HepG2 (cell line): ENCODE measurements around the gene DSE. TPM values are rescaled to one million over a fixed set of nuclear protein-coding genes. Genes with fewer than 3 reads are reported as not detected.

Experiments
- ATAC-seq: fragments of 200-7000 bp; cut with Tn5 transposase; 3 replicates; pipeline ENCODE4 v1.9.1; 2020; ENCODE audit warnings: mild to moderate bottlenecking, moderate library complexity
- BruUV-seq: library from RNA; stranded (reverse); fragments of 400-500 nt; replicated peaks from 2 replicates; lab custom pipeline; 2021; lab: Mats Ljungman, UMichigan
- CTCF ChIA-PET: fragments of 300-600 bp; formaldehyde crosslinking; extraction: SDS; loops from one replicate; lab custom pipeline; 2021; ENCODE audit warnings: low total read pairs, inconsistent platforms, low intra/inter-chr PET ratio; lab: Yijun Ruan, JAX
- POLR2A ChIA-PET: fragments of 350-600 bp; sonication (Branson Sonifier 250); formaldehyde crosslinking; loops from one replicate; lab custom pipeline; 2020; ENCODE audit warnings: antibody characterized with exemption, inconsistent platforms; lab: Yijun Ruan, JAX
- DNase-seq: peaks from one replicate; pipeline ENCODE4 v3.0.0-alpha.2; 2015; ENCODE audit warnings: low spot score
- FAIRE-seq: peaks from 3 replicates; lab custom pipeline; 2011; peaks lifted over from hg19 to GRCh38; lab: Jason Lieb, UNC
- H2AFZ ChIP-seq: one replicate; pipeline ENCODE4 v1.6.1; 2011; ENCODE audit warnings: low read length, inconsistent platforms
- H3K27ac ChIP-seq: fragments of 300-600 bp; 3 replicates; pipeline ENCODE4 v1.8.0; 2011; ENCODE audit warnings: mixed run types, mild to moderate bottlenecking, mixed read lengths, low read length, inconsistent platforms; ENCODE audit not compliant: insufficient read depth; ENCODE audit errors: extremely low read length
- H3K27me3 ChIP-seq, 2 experiments: fragments of 200-600 bp in 1 of 2; 2 replicates in 1 of 2; 3 replicates in 1 of 2; pipeline versions ENCODE4 v1.6.0 to v1.8.0; 2011; ENCODE audit warnings: low read length in 2 of 2, mild to moderate bottlenecking in 2 of 2, moderate library complexity in 2 of 2, inconsistent platforms in 1 of 2; ENCODE audit not compliant: insufficient read depth in 2 of 2, control insufficient read depth in 1 of 2
- H3K36me3 ChIP-seq, 2 experiments: fragments of 200-600 bp in 1 of 2; replicated peaks in 1 of 2; 2 replicates in 1 of 2; 3 replicates in 1 of 2; pipeline versions ENCODE4 v1.5.1 to v1.8.0; 2011; ENCODE audit warnings: low read length in 2 of 2, inconsistent platforms in 1 of 2; ENCODE audit not compliant: insufficient read depth in 2 of 2, control insufficient read depth in 1 of 2
- H3K4me1 ChIP-seq: 2 replicates; pipeline ENCODE4 v1.5.1; 2012; ENCODE audit warnings: low read length, inconsistent platforms; ENCODE audit not compliant: insufficient read depth
- H3K4me2 ChIP-seq: 2 replicates; pipeline ENCODE4 v1.6.0; 2011; ENCODE audit warnings: low read depth, low read length, inconsistent platforms
- H3K4me3 ChIP-seq, 3 experiments: fragments of 200-600 bp in 1 of 3; sonication (generic), shearing (Covaris generic) in 1 of 3; replicated peaks in 1 of 3; 2 replicates each; pipeline ENCODE4 v1.5.1; 2011 to 2016; ENCODE audit warnings: low read length in 3 of 3, inconsistent platforms in 2 of 3, low read depth in 2 of 3, mild to moderate bottlenecking in 2 of 3, control low read depth in 1 of 3, mixed read lengths in 1 of 3; ENCODE audit not compliant: insufficient read depth in 1 of 3
- H3K79me2 ChIP-seq: one replicate; pipeline ENCODE4 v1.6.1; 2011; ENCODE audit warnings: low read length, inconsistent platforms; ENCODE audit not compliant: insufficient read depth
- H3K9ac ChIP-seq: 2 replicates; pipeline ENCODE4 v1.6.0; 2011; ENCODE audit warnings: mild to moderate bottlenecking, low read depth, low read length, inconsistent platforms; ENCODE audit not compliant: insufficient read depth
- H3K9me3 ChIP-seq: 2 replicates; pipeline ENCODE4 v1.5.1; 2012; ENCODE audit warnings: mild to moderate bottlenecking, low read length
- H4K20me1 ChIP-seq: 2 replicates; pipeline ENCODE4 v1.6.0; 2011; ENCODE audit warnings: inconsistent platforms, mild to moderate bottlenecking, low read length, moderate library complexity; ENCODE audit not compliant: insufficient read depth
- ATAD3A ChIP-seq: sonication (generic); formaldehyde crosslinking; IDR thresholded peaks from 2 replicates; pipeline ENCODE4 v1.4.0; 2020; ENCODE audit warnings: missing genetic modification reagents
- ATF7-NPFF ChIP-seq: sonication (generic); formaldehyde crosslinking; IDR thresholded peaks from 2 replicates; pipeline ENCODE4 v1.8.1; 2023; ENCODE audit warnings: mild to moderate bottlenecking, low read depth, missing genetic modification reagents, moderate library complexity
- CBX1 ChIP-seq: IDR thresholded peaks from one replicate; pipeline ENCODE4 v1.6.1; 2016; ENCODE audit warnings: antibody characterized with exemption, low read depth
- DR1 ChIP-seq: sonication (generic); formaldehyde crosslinking; IDR thresholded peaks from 2 replicates; pipeline ENCODE4 v1.8.0; 2021; ENCODE audit warnings: mild to moderate bottlenecking, missing genetic modification reagents, inconsistent platforms
- FOXJ3 ChIP-seq: sonication (generic); formaldehyde crosslinking; IDR thresholded peaks from 2 replicates; pipeline ENCODE4 v1.4.0; 2020; ENCODE audit warnings: missing genetic modification reagents, mild to moderate bottlenecking, borderline replicate concordance
- GABPB1 ChIP-seq: IDR thresholded peaks from 2 replicates; pipeline ENCODE4 v1.6.1; 2016; ENCODE audit warnings: mild to moderate bottlenecking, missing genetic modification reagents, moderate library complexity, missing compliant biosample characterization
- IRX3 ChIP-seq: sonication (generic); formaldehyde crosslinking; IDR thresholded peaks from 2 replicates; pipeline ENCODE4 v1.8.1; 2023; ENCODE audit warnings: mild to moderate bottlenecking, low read depth, missing genetic modification reagents, borderline replicate concordance
- KLF11 ChIP-seq: IDR thresholded peaks from 2 replicates; pipeline ENCODE4 v1.6.1; 2016; ENCODE audit warnings: missing compliant biosample characterization
- PHF5A ChIP-seq: IDR thresholded peaks from one replicate; pipeline ENCODE4 v1.6.1; 2018; ENCODE audit warnings: low read depth, missing genetic modification reagents; ENCODE audit not compliant: unreplicated experiment
- ZNF232 ChIP-seq: sonication (generic); formaldehyde crosslinking; IDR thresholded peaks from 2 replicates; pipeline ENCODE4 v1.4.0; 2020; ENCODE audit warnings: missing genetic modification reagents, borderline replicate concordance
- ZNF382 ChIP-seq: sonication (generic); formaldehyde crosslinking; IDR thresholded peaks from 2 replicates; pipeline ENCODE4 v1.5.0; 2020; ENCODE audit warnings: missing genetic modification reagents, mild to moderate bottlenecking, borderline replicate concordance
- ZNF564 ChIP-seq: sonication (generic); formaldehyde crosslinking; IDR thresholded peaks from 2 replicates; pipeline ENCODE4 v1.8.1; 2023; ENCODE audit warnings: mild to moderate bottlenecking, missing genetic modification reagents
- ZNF746 ChIP-seq: sonication (generic); formaldehyde crosslinking; IDR thresholded peaks from 2 replicates; pipeline ENCODE4 v1.8.0; 2022; ENCODE audit warnings: mild to moderate bottlenecking, missing genetic modification reagents
- ZNF766 ChIP-seq: sonication (generic); formaldehyde crosslinking; IDR thresholded peaks from 2 replicates; pipeline ENCODE4 v1.5.0; 2020; ENCODE audit warnings: missing genetic modification reagents, borderline replicate concordance
- WGBS: methylation state at CpG from one replicate; pipeline ENCODE4 v1.1.6; 2017; ENCODE audit warnings: low lambda C conversion rate; 5-methylcytosine and 5-hydroxymethylcytosine counted together
- in situ Hi-C: cut with HindIII; loops from 2 replicates; pipeline ENCODE4 v1.10.0; 2017; ENCODE audit warnings: low pct_unique_long_range_greater_than_20kb; ENCODE audit not compliant: extremely low pct_ligation_motif_present
- intact Hi-C: fragments of 100-400 bp; cut with micrococcal nuclease; formaldehyde crosslinking; loops from one replicate; pipeline ENCODE4 v1.10.0; 2022; ENCODE audit not compliant: unreplicated experiment
- polyA plus RNA-seq, 8 experiments: library from polyadenylated mRNA; depleted of rRNA in 3 of 8; stranded (reverse) in 7 of 8; unstranded in 1 of 8; fragments of >200 nt; fragmentation: Illumina TruSeq in 4 of 8; extraction: Trizol in 4 of 8; gene quantifications; 2 replicates each; pipeline versions ENCODE4 v1.2.1 to v1.2.3, GENCODE V29; 2011 to 2016; ENCODE audit warnings: low read depth in 4 of 8, missing spikeins in 1 of 8, mixed read lengths in 1 of 8; ENCODE audit not compliant: insufficient read depth in 1 of 8
- total RNA-seq, 5 experiments: library from RNA; depleted of rRNA; stranded (reverse); fragments of >200 nt; fragmentation: Illumina TruSeq; extraction: Trizol; gene quantifications; 2 replicates each; pipeline ENCODE4 v1.2.3, GENCODE V29; 2016; ENCODE audit warnings: low read depth in 1 of 5
- TF ChIP-seq, protein P1 (sequence below): sonication (generic); formaldehyde crosslinking; IDR thresholded peaks from 2 replicates; pipeline ENCODE4 v1.5.0; 2020; ENCODE audit warnings: missing genetic modification reagents
- TF ChIP-seq, protein P2 (sequence below): sonication (generic); formaldehyde crosslinking; conservative IDR thresholded peaks from 2 replicates; pipeline ENCODE4 v1.8.0; 2022; ENCODE audit warnings: low read depth, missing genetic modification reagents

The DSE gene
- total and polyA plus RNA-seq, 2 of the 13 experiments (the other 11 are each of a cell fraction or from before 2014, with no cell fraction given) = 2.6 to 4.6 TPM

DNA sequence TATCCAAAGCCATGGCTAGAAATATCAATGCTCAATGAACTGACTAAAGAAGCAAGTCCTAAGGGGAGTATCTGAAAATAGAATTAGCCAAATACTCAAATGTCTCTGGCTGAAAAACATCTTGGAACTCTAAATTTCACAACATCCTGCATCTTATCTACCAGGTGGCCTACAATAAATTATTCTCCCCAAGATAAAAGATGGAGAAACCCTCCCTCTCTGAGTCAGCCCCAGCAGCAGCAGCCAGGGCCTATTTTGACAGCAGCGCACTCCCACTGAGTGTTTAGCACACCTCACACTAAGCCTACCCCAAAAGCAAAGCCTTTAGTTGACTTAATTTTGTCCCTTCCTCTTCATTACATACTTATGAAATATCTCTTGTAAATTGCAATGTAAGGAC lies 96.3 kb downstream of the DSE start:
- intact Hi-C loops = no loop called here
- 46% methylated on average over 1 of the region's 1 CpG for WGBS
- CTCF ChIA-PET = no interaction called here

DNA sequence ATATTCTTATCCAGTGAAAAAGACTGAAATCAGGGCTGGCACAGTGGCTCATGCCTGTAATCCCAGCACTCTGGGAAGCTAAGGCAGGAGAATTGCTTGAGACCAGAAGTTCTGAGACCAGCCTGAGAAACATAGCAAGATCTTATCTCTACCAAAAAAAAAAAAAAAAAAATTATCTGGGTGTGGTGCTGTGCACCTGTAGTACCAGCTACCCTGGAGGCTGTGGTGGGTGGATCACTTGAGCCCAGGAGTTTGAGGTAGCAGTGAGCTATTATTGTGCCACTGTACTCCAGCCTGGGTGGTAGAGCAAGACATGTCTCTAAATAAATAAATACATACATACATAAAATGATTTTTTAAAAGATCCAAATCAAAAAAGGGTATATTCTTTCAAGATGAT lies 96.8 kb downstream of the DSE start:
- FAIRE-seq = no peak
- intact Hi-C loops = no loop called here
- no peak for TF ChIP-seq PHF5A
- TF ChIP-seq CBX1 = no peak
- no peak for TF ChIP-seq ATAD3A
- TF ChIP-seq ZNF766 (CRISPR knock-in tag) = no peak
- no peak for TF ChIP-seq ZNF564 (CRISPR knock-in tag)
- TF ChIP-seq ATF7-NPFF = no peak
- TF ChIP-seq ZNF746 (CRISPR knock-in tag) = no peak
- no peak for TF ChIP-seq ZNF232 (CRISPR knock-in tag)
- TF ChIP-seq, protein P1, sequence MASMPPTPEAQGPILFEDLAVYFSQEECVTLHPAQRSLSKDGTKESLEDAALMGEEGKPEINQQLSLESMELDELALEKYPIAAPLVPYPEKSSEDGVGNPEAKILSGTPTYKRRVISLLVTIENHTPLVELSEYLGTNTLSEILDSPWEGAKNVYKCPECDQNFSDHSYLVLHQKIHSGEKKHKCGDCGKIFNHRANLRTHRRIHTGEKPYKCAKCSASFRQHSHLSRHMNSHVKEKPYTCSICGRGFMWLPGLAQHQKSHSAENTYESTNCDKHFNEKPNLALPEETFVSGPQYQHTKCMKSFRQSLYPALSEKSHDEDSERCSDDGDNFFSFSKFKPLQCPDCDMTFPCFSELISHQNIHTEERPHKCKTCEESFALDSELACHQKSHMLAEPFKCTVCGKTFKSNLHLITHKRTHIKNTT = no peak

More for the DNA sequence above, 96.3 kb downstream of the DSE start:
- no peak overlapping the region for H3K9ac ChIP-seq
- no peak for FAIRE-seq
- no peak overlapping the region for H3K4me3 ChIP-seq
- no peak overlapping the region for H2AFZ ChIP-seq
- H3K4me2 ChIP-seq = no peak overlapping the region
- no peak for ATAC-seq
- H3K27ac ChIP-seq = no peak overlapping the region
- no TSS peak for BruUV-seq
- no peaks in the 10 kb centered on the region for H3K9me3 ChIP-seq
- H4K20me1 ChIP-seq = no peaks in the 10 kb centered on the region
- H3K79me2 ChIP-seq = no peaks in the 10 kb centered on the region
- POLR2A ChIA-PET = no interaction called here
- TF ChIP-seq IRX3 (CRISPR knock-in tag) = no peak
- TF ChIP-seq KLF11 (CRISPR knock-in tag) = no peak
- no peak for TF ChIP-seq DR1 (CRISPR knock-in tag)
- no peak for TF ChIP-seq GABPB1
- TF ChIP-seq FOXJ3 = no peak
- TF ChIP-seq ZNF382 (CRISPR knock-in tag) = no peak
- TF ChIP-seq, protein P2, sequence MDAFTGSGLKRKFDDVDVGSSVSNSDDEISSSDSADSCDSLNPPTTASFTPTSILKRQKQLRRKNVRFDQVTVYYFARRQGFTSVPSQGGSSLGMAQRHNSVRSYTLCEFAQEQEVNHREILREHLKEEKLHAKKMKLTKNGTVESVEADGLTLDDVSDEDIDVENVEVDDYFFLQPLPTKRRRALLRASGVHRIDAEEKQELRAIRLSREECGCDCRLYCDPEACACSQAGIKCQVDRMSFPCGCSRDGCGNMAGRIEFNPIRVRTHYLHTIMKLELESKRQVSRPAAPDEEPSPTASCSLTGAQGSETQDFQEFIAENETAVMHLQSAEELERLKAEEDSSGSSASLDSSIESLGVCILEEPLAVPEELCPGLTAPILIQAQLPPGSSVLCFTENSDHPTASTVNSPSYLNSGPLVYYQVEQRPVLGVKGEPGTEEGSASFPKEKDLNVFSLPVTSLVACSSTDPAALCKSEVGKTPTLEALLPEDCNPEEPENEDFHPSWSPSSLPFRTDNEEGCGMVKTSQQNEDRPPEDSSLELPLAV = no peak
- no peak for DNase-seq
- H3K36me3 ChIP-seq = no peaks in the 10 kb centered on the region
- H3K4me1 ChIP-seq = no peaks in the 10 kb centered on the region
- H3K27me3 ChIP-seq = peaks cover 0 to 23% of the 10 kb centered on the region in 2 experiments; a peak in 3 of 5 replicates
- in situ Hi-C loops = no loop called here

More for the DNA sequence above, 96.8 kb downstream of the DSE start:
- H3K4me3 ChIP-seq = no peak overlapping the region
- ATAC-seq (no peak), DNase-seq (no peak)
- no peak overlapping the region for H2AFZ ChIP-seq
- no peaks in the 10 kb centered on the region for H3K9me3 ChIP-seq
- no TSS peak for BruUV-seq
- peaks cover 0 to 20% of the 10 kb centered on the region in 2 experiments; a peak in 3 of 5 replicates for H3K27me3 ChIP-seq
- no peak overlapping the region for H3K4me2 ChIP-seq
- POLR2A ChIA-PET = no interaction called here
- no peaks in the 10 kb centered on the region for H4K20me1 ChIP-seq
- no peaks in the 10 kb centered on the region for H3K4me1 ChIP-seq
- H3K36me3 ChIP-seq = no peaks in the 10 kb centered on the region
- no peaks in the 10 kb centered on the region for H3K79me2 ChIP-seq
- CTCF ChIA-PET = no interaction called here
- H3K9ac ChIP-seq = no peak overlapping the region
- no peak overlapping the region for H3K27ac ChIP-seq
- in situ Hi-C loops = no loop called here
